ENCODE measurements around the gene BCAS4. TPM values are rescaled to one million over a fixed set of nuclear protein-coding genes. Genes with fewer than 3 reads are reported as not detected.

The BCAS4 gene
- total RNA-seq, 3 donors from 2014 or later (not counting 1 experiment from before 2014, with no cell fraction given) = 7.7 to 13.5 (median 10.5) TPM

DNA sequence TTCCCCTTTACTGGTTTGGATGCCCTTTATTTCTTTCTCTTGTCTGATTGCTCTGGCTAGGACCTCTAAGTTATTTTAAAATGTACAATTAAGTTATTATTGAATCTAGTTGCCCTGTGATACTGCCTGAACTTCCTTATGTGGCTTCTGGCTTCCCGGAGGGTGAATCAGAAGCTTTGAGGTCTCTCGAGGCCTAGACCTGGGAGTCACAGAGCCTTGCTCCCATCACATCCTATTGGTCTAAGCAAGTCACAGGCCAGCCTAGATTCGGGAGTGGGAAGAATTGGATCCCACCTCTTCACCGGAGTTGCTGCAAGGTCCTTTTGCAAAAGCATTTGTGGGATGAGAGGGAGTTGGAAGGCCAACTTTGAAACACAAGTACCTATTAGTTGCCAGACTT, 15.2 kb downstream of the BCAS4 start:
- no peak for DNase-seq
- whole genome bisulfite sequencing (ENCODE audit: insufficient coverage) = 86% methylated on average over 4 of the region's 4 CpGs
- no peaks in the 10 kb centered on the region for H3K36me3 Mint-ChIP-seq
- Histone ChIP-seq H3K27me3 (ENCODE audit: control insufficient read depth, insufficient read depth, low read length) (no peaks in the 10 kb centered on the region), H3K36me3 (ENCODE audit: control insufficient read depth, insufficient read depth, low read length) (no peaks in the 10 kb centered on the region), H3K4me1 (ENCODE audit: control insufficient read depth, insufficient read depth, low read length) (peaks cover 19% of the 10 kb centered on the region), H3K9me3 (ENCODE audit: control insufficient read depth, insufficient read depth, low read length) (no peaks in the 10 kb centered on the region), H3K27ac (ENCODE audit: low read length) (no peak overlapping the region), H3K4me3 (ENCODE audit: low read length) (no peak overlapping the region)
- H3K4me1 Mint-ChIP-seq = peaks cover 14 to 17% of the 10 kb centered on the region in 2 donors
- H3K9me3 Mint-ChIP-seq = no peaks in the 10 kb centered on the region
- H3K27me3 Mint-ChIP-seq (ENCODE audit: low read depth in 2 of 2) = no peaks in the 10 kb centered on the region
- TF ChIP-seq, protein P1, sequence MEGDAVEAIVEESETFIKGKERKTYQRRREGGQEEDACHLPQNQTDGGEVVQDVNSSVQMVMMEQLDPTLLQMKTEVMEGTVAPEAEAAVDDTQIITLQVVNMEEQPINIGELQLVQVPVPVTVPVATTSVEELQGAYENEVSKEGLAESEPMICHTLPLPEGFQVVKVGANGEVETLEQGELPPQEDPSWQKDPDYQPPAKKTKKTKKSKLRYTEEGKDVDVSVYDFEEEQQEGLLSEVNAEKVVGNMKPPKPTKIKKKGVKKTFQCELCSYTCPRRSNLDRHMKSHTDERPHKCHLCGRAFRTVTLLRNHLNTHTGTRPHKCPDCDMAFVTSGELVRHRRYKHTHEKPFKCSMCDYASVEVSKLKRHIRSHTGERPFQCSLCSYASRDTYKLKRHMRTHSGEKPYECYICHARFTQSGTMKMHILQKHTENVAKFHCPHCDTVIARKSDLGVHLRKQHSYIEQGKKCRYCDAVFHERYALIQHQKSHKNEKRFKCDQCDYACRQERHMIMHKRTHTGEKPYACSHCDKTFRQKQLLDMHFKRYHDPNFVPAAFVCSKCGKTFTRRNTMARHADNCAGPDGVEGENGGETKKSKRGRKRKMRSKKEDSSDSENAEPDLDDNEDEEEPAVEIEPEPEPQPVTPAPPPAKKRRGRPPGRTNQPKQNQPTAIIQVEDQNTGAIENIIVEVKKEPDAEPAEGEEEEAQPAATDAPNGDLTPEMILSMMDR (IDR thresholded peaks at IDR 0.05) = no peak
- H3K4me3 Mint-ChIP-seq = no peak overlapping the region
- no peak overlapping the region for H3K27ac Mint-ChIP-seq
- intact Hi-C loops (cut with micrococcal nuclease) = no loop called here
- ATAC-seq = no peak

DNA sequence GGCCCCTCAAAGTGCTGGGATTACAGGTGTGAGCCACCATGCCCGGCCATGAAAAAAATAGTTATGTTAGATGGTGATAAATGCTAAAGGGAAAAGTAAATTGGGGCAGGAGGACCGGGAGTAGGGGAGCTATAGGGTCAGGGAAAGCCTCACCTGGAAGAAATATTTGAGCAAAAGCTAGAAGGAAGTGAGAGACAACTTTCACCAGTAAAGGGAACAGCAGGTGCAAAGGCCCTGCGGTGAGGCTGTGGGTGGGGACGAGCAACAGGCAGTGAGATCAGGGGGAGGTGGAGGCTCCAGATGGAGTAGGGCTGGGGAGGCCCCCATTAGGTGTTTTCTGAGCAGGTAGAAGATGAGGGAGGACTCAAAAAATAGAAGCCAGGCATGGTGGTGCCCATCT, 16.0 kb downstream of the BCAS4 start:
- Histone ChIP-seq H3K27me3 (ENCODE audit: control insufficient read depth, insufficient read depth, low read length) (no peaks in the 10 kb centered on the region), H3K9me3 (ENCODE audit: control insufficient read depth, insufficient read depth, low read length) (no peaks in the 10 kb centered on the region), H3K36me3 (ENCODE audit: control insufficient read depth, insufficient read depth, low read length) (no peaks in the 10 kb centered on the region), H3K4me3 (ENCODE audit: low read length) (no peak overlapping the region), H3K27ac (ENCODE audit: low read length) (no peak overlapping the region), H3K4me1 (ENCODE audit: control insufficient read depth, insufficient read depth, low read length) (peaks cover 17% of the 10 kb centered on the region)
- TF ChIP-seq, protein P1 (IDR thresholded peaks at IDR 0.05) = no peak
- intact Hi-C loops (cut with micrococcal nuclease) = no loop called here
- Mint-ChIP-seq H3K4me1 (peaks cover 7 to 15% of the 10 kb centered on the region in 2 donors), H3K4me3 (no peak overlapping the region), H3K9me3 (no peaks in the 10 kb centered on the region), H3K27me3 (ENCODE audit: low read depth in 2 of 2) (no peaks in the 10 kb centered on the region), H3K36me3 (no peaks in the 10 kb centered on the region), H3K27ac (no peak overlapping the region)
- ATAC-seq (no peak), DNase-seq (no peak)
- 77% methylated on average over 4 of the region's 4 CpGs for WGBS (ENCODE audit: insufficient coverage)

DNA sequence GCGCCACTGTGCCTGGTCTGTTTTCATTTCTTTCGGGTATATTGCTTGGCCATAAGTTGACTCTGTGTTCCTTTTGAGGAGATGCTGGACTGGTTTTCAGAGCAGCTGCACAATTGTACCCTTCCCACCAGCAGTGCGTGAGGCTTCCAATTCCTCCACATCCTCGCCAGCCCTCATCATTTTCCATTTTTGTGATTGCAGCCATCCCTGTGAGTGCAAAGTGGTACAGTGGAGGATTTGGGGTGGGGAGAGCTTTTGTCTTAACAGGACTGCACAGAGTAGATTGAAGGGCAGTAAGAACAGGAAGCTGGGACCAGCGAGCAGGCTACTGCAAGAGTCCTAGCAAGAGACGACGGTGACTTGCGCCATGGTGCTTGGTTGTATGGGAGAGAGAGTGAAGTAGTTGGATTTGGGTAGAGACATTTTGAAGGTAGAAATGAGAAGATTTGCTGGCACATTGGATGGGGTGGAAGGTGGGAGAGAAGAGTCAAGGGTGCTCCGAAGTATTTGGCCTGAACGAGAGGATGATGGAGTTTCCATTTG, 18.3 kb downstream of the BCAS4 start:
- no peak overlapping the region for H3K4me3 Mint-ChIP-seq

More for the DNA sequence above, 18.3 kb downstream of the BCAS4 start:
- TF ChIP-seq, protein P1 (IDR thresholded peaks at IDR 0.05) = no peak
- H3K36me3 Mint-ChIP-seq = no peaks in the 10 kb centered on the region
- Histone ChIP-seq H3K4me1 (ENCODE audit: control insufficient read depth, insufficient read depth, low read length) (peaks cover 22% of the 10 kb centered on the region), H3K36me3 (ENCODE audit: control insufficient read depth, insufficient read depth, low read length) (no peaks in the 10 kb centered on the region), H3K9me3 (ENCODE audit: control insufficient read depth, insufficient read depth, low read length) (no peaks in the 10 kb centered on the region), H3K27ac (ENCODE audit: low read length) (no peak overlapping the region), H3K27me3 (ENCODE audit: control insufficient read depth, insufficient read depth, low read length) (no peaks in the 10 kb centered on the region), H3K4me3 (ENCODE audit: low read length) (no peak overlapping the region)
- H3K27me3 Mint-ChIP-seq (ENCODE audit: low read depth in 2 of 2) = no peaks in the 10 kb centered on the region
- no peaks in the 10 kb centered on the region for H3K9me3 Mint-ChIP-seq
- whole genome bisulfite sequencing (ENCODE audit: insufficient coverage) = 95% methylated on average over 9 of the region's 10 CpGs
- ATAC-seq = no peak
- no peak overlapping the region for H3K27ac Mint-ChIP-seq
- peaks cover 7 to 14% of the 10 kb centered on the region in 2 donors for H3K4me1 Mint-ChIP-seq
- no peak for DNase-seq
- intact Hi-C loops (cut with micrococcal nuclease) = no loop called here

Measured in natural killer cell (primary cell).